NCI-H1417 (cell line): Measurements from ENCODE around the gene SIX1.
A peak's percentile ranks its signal among the peaks of the same experiment; 100 is the strongest.

Source experiments
- DNase-seq, 3 experiments: peaks; one replicate each; lab custom pipeline; 2025; lab: John Stamatoyannopoulos, UW

SIX1 gene

DNA sequence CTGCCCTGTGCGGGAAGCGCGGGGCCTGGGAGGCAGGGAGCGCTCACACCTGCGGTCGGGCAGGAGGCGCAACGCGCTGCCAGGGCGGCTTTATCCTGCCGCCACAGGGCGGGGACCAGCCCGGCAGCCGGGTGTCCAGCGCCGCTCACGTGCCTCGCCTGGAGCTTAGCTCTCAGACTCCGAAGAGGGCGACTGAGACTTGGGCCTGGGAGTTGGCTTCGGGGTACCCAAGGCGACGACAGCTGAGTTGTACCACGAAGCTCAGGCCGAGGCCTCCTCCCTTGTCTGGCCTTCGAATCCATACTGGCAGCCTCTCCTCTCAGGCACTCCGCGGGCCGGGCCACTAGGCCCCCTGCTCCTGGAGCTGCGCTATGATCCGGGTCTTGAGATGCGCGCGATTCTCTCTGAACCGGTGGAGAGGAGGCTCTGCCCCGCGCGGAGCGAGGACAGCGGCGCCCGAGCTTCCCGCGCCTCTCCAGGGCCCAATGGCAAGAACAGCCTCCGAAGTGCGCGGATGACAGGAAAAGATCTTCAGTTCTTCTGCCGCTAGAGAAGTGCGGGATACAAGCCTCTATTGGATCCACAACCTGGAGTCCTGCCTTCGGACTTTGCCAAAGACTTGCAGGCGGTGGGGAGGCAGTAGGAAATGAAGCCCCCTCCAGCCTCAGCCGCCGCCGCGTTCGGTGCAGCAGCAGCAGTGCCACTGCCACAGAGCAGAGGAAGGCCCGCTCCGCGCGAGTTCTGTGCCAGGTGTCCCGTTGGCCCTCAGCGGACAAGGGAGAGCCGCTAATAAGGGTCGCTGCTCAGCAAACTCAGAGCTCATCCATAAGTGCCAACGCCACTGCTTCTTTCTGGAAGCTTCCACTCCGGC is 6.8 kb downstream of the SIX1 start:
- no peak for DNase-seq

DNA sequence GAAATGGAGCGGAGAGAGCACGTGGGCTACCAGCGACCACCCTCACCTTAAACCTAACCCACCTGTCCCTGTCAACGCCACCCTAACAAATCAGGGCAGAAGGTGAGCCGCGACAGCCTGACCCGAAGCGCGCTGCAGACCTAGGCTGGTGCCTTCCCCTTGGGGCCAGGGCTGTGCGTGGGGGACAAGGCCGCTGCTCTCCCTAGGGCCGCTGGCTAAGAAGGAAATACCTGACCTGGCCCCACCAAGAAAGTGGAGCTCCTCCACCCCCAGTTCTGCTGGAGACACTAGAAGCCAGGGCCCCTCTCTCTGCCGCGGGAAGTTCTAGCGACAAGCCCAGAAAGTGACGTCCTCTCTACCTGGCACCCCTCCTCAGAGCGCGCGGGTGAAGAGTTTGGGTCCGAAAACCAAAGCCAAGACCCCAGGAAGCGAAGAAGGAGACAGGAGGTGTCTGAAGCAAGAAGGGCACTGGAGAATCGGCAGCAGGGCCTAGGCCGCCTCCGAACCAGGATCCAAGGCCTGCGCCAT is 7.5 kb downstream of the SIX1 start:
- DNase-seq, result no peak

DNA sequence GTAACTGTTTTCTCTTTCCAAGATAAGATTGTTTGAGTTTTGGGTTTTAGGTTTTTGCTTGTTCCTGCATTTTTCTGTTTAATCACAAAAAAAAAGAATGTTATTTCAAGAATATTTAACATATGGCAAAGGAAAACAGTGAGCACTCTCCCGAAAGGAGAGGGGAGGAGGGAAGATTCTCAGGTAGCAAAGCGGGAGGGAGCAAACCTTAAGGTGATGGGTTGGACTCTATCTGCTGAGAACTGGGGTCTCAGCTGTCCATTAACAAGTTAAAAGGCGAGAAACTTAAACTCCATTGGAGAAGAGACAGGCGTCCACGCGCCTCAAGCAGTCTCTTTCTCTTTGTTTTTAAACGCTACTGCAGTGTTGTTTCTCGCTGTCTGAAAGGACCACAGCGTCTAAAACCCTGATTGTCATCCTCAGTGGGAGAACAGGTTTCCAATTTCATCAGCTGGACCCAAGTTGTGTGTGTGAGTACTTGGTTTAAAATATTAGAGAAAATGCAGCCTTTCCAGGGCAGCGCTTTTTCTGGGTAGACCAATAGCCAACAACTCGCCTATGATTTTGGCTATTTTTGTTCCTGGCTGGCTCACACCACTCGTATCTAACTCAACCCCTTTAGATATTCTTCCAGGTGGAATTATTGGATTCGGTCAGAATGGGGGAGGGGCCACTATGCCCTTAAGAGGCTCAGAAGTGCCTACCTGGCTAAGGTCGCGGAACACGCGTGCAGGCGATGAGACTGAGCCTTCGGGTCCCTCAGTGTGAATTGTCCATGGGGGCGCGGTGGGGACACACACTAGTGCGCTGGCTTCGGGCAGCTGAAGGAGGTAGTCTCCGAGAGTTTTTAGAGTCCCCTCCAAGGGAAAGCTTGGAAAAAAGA is 8.2 kb downstream of the SIX1 start:
- peak in 1 of 3 experiments; percentile 81 for DNase-seq

DNA sequence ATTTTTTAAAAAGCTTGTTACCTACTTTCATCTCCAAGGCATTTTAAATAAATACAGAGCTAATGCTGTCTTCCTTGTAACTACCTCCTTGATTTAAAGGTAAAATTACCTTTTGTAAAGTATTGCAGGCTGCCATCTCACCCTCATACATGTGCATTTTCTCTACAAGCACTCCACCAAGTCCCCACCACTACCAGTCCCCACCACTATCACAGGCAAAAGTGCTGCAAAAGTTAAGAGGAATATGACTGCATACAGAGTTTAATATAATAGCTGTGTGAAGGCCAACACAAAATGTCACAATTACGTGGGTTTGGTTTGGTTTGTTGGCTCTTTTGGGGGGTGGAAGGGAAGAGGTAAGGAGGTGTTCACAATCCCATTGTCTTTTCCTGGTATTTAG is 9.6 kb downstream of the SIX1 start:
- no peak for DNase-seq

DNA sequence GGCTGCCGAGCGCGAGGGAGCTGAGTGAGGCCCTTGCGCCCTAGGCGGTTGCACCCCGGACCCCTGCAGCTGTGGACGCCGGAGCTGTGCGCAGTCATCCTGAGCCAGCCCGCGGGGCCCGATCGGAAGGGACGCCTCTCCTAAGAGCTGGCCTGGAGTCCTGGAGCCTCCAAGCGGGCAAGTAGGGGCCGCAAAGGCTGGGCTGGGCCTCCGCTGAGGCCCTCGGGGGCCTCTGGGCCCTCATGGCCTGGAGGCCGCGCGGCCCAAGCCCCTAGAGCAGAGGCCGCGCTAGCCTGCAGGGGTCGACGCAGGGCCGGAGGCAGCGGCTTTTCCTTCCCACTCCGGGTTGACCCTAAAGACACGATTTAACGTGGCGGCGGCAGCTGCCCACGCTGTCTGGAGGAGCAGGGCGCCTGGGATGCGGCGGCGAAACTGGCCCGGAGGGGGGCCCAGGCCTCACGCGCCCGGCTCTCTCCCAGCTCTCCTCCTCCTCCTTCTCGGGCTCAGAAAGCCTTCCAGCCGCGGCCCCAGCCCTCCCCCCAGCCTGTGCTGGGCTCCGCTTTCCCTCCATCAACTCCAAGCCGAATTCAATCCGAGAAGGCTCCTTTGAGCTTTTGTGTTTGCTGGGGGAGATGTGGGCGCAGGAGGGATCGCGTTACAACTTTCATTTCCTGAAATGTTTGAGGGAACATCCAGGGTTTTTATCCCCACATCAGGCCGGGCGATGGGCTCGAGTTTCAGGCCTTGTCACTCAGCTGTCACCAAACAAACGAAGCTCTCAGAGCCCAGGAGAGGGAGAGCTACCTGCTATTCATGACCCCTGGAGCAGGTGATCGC is 11.6 kb downstream of the SIX1 start:
- DNase-seq, result peak in 1 of 3 experiments; percentile 98

DNA sequence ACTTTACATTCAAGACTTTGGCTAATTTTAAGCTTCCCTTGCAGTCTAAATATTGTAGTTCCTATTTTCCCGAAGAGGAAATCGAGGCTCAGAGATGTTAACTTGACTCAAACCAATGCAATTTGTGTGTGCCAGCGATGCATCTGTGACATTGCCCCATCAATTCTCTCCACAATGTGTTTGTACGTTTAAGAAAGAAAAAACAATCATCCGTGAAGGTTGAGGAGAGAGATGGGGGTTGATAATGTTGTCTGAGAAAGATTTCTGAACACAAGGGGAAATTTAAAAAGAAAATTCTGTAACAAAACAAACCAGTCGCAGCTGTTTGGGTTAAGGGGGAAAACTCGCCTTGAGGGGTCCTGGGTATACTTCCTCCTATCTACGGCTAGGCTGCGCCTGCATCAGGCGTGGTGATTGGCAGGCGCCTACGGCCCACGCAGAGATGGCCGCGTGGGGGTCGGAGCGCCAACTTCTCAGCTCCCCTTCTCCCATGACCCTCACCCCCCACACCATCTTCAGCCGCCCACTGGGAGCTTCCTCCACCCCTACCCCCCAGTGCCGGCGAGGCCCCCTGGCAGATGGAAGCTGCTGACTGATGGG is 12.3 kb downstream of the SIX1 start:
- DNase-seq, result no peak

DNA sequence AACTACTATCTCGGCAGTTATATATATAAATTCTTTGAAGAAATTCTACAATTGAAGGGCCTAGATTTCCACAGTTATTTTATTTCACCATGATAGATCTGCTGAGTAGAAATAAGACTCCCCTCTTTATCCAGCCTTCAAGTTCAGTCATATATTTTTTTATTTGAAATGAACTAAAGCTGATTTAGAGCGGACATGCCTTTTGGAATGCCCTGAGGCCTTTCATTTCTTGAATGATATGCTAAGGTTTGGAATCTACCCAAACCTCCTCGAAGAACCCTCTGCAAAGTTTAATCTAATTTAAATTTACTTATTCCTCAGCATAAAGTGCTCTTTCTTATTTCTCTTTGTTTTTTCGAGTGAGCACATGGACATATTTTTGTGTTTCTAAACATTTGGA is 15.1 kb downstream of the SIX1 start:
- DNase-seq, result no peak

DNA sequence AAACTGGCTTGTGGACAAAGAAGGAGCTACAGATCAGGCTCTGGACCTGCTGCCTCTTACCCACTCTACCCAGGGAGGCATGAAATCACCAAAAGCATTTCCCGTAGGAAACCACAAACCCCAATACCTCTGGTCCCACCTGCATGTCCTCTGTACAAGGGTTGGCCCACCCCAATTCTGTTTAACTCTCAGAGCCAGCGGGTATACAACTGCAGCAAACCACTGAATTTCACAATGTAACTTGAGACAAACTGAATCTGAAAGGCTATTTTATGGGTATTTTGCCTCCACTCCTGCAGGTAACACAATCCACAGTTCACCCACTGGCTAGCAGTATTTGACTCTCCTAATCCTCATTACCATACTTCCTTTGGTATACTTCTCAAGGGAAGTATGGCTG is 16.5 kb downstream of the SIX1 start:
- peak in 1 of 3 experiments; percentile 71 for DNase-seq

DNA sequence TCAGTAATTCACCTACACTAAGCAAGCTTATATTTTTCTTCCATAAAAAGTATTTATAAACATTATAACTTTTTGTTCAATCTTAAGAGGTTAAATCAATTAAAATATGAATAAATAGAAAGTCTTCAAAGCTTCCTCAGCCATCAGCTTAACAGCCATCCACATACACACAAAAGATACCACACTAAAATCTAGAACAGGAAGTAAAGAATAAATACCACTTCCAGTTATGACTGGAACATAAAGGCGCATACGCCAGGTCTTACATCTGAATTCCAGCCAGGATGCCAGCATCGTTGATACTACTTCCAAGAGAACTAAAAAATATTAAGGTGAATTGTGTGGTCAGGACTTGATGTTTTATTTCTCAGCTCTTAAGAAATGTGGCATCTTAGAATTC is 17.0 kb downstream of the SIX1 start:
- no peak for DNase-seq

DNA sequence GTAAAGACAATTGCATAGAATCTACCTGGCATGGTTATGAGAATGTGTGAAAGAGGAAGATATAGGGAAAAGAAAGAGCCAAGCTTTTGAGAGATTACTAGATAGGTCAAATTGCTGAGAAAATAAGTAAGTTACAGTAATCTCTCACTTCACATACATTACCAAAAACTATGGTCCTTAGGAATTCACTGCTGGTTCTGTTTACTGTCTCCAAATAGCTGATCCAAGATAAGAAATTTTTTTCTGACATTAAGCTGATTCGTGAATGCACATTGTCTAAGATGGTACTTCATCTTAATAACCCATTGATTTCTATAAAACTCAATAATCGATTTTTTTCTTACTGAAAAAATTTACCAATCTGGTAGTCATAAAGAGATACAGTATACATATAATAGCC is 17.4 kb downstream of the SIX1 start:
- no peak for DNase-seq

DNA sequence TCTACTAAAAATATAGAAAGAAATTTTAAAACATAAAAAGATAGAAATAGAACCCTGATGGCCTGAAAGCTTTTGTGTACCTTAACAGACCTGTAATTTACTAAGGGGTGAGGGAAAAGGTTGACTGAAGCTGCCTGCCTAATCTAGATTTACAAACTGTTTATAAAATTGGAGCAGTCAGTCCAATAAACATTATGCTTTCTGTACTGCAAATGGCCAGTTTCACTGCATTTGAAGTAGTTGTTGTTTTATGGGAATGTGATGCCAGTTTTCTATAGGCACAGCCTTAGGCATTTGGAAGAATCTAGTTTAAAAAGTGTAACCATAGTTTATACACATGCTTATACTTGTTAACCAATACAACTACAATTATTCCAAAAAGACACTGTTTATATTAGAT is 19.1 kb downstream of the SIX1 start:
- DNase-seq, result no peak

DNA sequence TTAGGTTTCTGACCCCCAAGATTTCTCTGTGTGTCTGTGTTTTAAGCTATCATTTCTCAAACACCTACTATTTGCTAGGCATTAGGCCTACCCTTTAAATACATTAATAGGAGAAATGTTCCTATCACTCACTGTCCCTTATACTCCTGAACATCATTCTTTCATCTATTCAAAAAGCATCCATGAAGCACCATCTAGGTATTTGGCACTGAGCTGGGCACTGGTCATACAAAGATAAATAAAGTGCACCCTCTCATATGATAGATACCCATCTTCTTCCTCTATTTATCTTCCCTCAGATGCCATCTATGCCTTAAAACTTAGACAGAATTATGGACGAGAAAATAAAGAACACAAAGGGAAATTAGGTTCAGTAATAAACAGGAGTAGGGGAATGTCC is 20.4 kb downstream of the SIX1 start:
- DNase-seq, result no peak

DNA sequence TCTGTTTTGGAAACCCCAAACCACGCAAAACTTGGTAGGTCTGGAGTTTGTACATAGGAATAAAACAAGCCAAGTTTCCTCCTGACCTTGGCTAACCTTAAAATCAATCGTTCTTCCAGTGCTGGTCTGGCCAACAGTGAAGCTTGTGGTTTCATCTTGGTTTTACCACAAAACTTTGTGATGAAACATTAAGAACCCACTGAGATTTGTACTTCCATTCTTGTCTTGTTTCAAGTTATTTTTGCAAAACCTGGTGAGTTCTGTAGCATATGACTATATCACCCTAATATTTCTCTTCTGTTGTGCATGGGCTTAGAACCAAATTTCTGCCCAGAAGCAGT is 26.4 kb downstream of the SIX1 start:
- DNase-seq, result no peak

DNA sequence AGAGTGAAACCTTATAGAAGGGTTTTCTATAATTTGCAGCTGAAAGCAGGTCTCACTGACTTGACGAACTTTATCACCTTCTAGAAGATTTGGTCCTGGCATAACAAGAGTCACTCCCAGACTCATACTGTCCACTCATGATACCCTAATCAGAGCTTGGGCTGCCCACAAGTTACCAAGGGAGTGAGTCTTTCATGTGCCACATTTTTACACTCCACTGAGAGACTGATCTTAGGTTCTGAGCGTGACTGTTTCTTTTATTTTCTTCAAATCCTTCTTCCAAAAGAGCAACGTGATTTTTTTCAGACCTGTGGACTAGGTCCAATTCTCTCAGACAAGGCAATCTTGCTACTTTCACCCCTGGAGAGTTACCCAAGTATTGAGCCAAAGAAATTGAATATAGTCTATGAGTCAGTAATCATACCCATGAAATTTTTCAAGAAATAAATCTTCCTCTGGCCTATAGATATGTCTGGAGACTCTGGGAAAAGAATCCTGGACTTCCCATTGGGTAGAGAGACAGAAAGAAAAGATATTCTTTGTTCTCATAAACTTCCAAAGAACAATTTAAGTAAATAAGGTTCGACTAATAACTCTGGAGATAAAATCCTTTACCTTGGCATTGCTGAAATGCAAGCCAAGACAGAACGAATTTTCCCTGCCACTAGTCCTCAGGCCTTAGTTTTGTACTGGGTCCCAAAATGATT is 26.9 kb downstream of the SIX1 start:
- DNase-seq, result no peak

DNA sequence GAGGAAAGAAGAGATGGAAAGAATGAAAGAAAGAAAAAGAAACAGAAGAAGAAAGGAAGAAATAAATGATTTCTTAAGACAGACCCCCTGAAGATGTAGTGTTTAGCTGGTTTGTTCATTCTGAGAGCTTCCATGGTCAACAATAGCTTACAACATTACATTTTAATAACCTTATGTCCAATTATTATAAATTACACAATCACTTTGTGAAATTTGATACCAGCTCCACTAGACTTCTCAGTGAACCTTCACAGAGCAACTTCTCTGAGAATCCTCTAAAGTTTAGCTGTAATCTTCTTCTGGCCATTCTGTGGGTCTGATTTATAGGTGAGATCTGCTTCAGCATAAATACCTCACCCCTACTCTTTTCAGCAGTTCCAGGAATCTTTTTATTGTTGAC is 27.9 kb downstream of the SIX1 start:
- no peak for DNase-seq

DNA sequence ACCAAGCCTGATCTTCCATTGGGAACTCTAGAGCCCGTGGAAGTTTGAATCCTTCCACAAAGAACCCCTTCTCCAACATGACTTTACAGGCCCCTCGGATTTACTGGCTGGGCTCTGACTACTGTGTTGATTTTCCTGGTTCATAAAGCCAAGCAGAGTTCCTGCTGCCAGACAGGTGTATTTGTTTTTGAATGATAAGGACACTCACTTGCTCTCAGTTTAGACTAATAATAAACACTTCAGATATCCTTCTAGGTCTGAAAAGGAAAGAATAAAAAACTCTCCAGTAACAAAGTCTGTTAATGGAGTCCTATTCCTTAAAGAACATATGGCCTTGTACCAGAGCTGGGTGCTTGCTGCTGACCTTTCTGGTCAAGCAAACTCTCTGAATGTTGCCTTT is 31.0 kb downstream of the SIX1 start:
- DNase-seq, result peak in 2 of 3 experiments; percentile 54 to 84

DNA sequence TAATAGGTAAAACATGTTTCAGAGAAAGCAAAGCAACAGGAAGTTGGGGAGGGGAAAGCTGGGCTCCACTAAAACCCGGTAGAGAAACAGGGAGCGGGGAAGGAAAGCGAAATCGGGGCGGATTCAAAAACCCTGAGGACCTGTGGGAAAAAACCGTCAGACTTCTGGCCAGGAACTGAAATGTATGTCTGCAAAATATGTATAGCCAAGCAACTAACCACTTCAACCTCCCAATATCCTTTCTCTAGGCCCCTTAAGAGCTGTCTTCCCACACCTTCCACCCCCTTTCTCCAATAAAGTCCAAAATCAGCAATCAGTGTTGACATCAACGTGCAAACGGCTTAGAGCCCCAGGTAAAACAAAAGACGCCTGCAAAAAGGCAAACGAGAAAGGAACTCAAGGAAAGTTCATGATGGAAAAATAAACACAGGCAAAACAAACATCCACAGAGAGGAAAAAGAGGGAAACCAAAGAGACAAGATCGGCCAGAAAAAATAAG is 32.8 kb downstream of the SIX1 start:
- peak in 2 of 3 experiments; percentile 41 to 67 for DNase-seq

DNA sequence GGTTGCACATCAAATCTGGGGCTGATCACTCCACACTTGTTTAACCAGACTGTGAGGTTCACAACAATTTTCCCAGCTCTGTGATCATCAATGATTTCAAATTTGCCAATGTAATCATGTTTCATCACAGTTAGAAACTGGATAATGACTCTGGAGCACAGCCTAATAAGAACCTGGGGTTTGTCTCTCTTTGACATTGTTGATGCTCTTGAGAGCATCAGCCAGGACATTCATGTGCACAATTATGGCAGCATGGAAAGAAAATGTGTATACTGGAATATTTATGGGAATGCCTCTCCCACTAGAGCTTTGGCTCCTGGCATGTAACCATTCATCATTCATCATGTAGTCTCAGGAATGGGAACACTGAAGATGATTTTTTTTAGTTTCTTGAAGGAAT is 47.0 kb downstream of the SIX1 start:
- DNase-seq, result no peak

DNA sequence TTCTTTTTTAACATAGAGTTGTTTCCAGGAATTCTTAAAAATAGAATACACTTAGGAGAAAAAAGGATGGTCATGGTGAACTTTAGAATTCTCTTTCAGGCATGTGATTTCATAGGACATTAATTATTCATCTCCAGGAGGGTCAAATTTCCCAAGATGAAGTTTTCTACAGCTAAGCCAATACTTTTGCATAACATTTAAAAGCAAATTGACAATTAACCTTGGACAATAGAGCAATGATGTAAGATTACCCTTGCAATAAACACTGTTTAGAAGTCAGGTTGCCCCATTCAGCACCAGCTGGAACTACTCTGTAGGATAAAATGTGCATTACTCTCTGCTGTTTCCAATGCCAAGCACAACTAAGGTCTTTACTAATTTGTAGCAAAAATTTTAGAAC is 49.5 kb downstream of the SIX1 start:
- DNase-seq, result no peak

DNA sequence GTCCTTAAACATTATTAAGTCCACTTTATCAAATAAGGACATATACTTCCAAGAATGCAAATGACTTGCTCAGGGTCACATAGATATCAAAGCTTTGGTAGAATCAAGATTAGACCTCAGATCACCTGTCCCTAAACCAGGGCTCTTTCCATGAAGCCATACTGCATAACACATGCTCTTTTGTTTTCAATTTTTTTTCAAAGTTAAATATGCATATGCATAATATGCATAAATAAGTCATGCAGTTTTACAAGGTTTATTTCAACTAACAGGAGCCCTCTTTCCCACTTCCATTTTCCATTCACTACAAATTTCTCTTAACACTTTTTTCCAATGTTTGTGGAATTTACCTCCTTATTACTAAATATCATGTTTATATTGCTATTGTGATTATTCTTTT is 53.1 kb downstream of the SIX1 start:
- no peak for DNase-seq

DNA sequence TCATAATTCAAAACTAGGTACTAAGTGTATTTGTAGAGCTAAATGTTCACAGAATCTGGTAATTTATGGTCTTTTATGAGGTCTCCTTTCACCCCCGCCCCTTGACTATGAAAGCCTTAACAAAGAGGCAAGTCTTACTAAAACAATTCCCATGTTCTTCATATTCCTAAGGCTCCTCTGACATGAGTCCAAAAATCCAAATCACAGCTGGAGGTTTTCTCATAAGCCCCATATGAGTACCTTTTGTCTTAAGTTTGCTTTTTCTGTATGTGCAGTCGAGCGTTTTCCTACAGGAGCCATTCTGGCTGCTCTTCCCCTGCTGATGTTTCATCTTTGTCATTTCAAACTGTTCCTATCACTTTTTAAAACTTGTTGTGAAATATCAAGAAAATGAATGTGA is 55.2 kb downstream of the SIX1 start:
- peak in 2 of 3 experiments; percentile 29 to 97 for DNase-seq
